Astrocyte of the hippocampus (primary cell): Measurements from ENCODE around the gene TMX3.

Experiments used
- DNase-seq: peaks from one replicate; pipeline ENCODE4 v3.0.0; 2011; ENCODE audit warnings: low read depth, low spot score

Gene TMX3

DNA sequence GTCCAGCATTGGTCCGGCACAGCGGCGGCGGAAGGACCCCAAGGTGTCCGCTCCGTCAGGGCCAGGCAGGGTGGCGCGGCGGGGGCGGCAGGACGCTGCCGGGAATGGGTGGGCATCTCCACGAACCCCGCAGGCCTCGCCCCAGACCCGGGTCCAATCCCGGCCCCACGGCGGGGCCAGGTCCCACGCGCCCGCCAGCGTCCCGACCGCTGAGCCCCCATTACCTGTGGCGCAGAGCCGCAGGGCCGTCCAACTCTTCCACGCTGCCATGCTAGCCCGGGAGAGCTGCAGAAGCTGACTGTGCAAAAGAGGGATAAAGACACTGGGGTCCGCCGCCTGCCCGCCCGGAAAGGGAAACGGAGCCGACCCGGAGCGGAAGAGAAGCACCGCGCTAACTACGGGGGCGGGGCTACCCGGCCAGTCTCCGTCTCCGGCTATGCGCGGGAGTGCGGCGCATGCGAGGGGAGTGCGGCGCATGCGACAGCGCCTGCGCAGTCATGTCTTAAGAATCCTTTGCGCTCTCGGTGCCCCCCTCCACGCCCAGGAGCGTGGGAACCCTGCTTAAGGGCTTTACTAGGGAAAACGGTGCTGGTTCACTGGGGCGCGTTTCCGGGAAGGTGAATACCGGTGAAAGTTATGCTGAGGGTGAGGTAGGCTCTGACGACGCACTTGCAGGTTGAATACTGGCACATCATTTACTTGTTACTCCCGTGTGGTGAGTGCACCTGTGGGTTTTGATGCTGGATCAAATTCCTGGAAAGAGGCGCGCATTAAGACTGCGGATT is at the start of gene TMX3:
Gene TMX3 (minus strand): TSS at position 397 of the 785 bp plus-strand sequence. CDS start 127 bp downstream, at position 270.
- peak; percentile 97 for DNase-seq

DNA sequence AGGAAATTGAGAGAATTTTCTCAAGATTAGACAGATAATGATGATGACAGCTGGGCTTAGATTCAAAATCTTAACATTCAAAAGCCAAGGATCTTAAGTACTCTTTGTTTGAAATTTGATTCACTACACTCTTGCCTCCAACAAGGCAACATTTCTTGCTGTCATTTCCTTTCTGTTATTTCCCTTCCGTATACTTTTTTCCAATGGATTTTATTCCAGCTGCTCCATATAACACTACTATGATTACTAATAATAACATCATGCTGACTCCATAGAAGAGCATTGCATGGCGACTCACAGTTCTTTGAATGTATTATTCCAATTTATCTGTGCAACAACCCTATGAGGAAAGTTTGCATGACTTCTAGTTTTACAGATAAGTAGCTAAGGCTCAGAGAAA is 49.1 kb upstream of the TMX3 start:
- no peak for DNase-seq

DNA sequence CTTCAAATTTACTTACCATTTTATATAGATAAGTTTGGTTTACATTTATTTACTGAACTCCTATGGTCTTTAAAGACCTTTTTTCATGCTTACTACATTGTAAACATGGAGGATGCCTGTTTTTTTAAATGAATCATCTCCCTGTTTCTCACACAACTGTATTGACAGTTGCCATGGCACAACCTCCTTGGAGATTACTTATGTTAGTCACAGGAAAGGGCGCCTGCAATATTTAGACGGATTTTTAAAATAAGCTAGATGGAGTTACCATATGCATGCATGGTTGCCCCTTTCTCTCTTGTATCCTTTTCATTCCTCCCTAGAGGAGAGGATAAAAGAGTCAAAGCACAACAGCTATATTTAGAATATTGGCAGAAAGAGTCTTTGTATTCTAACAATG is 48.2 kb upstream of the TMX3 start:
- peak; percentile 71 for DNase-seq

GRCh38 chr18:68759308-68759707 is 44.4 kb upstream of the TMX3 start:
- no peak for DNase-seq

DNA sequence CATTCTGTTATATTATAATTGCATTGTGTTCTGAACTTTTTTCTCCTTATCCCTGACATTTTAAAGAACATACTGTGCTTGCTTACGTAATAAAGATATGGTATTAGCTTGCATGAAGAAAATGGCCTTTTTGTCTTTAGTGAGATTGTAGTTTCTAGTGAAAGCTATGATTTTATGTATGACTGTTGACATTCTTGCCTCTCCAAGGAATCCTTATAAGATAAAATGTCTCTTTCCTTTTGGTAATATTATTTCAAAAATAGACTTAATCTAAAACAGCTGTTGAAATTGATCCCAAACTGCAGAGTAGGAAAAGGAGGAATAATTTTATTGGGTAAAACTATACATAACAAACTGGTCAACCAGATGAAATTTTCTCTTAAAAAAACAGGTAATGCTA is 42.2 kb upstream of the TMX3 start:
- no peak for DNase-seq

DNA sequence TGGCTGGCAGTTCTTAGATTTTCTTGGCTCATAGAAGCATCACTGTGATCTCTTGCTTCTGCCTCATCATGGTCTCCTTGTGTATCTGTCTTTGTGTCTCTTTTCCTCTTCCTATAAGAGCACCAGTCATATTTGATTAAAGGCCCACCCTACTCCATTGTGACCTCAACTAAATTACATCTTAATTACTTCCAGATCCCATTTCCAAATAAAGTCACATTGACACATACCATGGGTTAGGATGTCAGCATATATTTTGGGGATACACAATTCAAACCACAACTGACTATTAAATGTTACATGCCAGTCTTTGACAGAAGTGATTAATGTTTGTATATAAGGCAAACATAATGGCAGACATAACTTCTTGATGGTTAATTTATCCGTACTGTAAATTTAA is 27.3 kb upstream of the TMX3 start:
- no peak for DNase-seq

DNA sequence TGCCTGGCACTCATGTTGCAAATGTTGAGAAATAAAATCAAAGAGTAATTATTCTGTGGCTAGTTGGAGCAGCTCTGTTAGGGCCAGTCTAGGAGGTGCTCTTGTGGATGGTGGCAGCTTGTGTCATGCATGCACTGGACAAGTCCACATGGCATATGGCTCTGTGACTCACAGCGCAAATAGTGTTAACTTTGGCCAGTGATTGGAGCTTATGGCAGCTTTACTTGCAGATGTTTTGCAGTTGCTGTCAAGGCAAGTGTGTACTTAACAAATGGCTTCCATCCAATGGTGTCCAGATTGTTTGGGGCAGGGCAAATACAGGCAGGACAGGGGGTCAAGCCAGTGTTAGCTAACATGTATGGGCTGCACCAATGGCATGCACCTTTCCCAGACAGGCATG is 26.1 kb upstream of the TMX3 start:
- DNase-seq: no peak

DNA sequence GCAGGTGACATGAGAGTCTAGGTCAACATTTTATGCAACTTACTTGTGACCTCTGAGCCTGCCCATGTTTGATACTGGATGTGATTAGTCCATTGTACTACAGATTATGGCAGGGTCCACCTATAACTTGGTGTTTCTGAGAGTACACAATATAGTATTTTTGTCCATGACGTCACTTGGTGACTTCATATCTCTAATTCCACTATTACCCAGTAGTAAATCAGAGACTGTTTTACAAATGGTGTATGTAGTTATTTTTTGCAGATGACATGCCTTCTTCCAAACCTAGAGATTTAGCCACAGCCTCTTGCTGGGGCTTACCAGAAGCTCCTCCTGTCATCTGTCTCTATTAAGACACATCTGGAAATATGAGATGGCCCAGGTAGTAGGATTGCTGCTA is 24.6 kb upstream of the TMX3 start:
- DNase-seq: no peak

DNA sequence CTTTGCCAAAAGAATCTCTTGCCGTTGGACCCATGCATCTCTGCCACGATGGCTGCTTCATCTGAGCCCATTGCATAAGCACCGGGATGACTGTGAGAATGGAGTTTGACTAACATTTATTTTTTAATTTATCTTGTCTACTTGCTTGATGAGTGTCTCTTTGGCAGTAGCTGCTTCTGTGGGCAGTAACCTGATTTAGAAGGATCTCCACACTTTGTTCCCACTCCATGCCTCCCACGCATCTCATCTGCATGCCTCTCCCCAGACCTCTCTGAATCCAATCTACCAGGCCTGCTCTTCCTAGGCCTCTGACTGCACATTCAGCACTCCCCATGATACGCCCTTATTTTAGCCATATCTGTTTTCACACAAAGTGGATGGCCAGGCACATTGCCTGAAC is 23.7 kb upstream of the TMX3 start:
- no peak for DNase-seq

- DNase-seq: peak; percentile 75
These were observed 20.8 kb upstream of the TMX3 start for GRCh38 chr18:68735483-68736343.

GRCh38 chr18:68734308-68734707 is 19.4 kb upstream of the TMX3 start:
- DNase-seq: peak; percentile 31

- DNase-seq: no peak
These were observed 18.8 kb upstream of the TMX3 start for GRCh38 chr18:68733707-68734106.

DNA sequence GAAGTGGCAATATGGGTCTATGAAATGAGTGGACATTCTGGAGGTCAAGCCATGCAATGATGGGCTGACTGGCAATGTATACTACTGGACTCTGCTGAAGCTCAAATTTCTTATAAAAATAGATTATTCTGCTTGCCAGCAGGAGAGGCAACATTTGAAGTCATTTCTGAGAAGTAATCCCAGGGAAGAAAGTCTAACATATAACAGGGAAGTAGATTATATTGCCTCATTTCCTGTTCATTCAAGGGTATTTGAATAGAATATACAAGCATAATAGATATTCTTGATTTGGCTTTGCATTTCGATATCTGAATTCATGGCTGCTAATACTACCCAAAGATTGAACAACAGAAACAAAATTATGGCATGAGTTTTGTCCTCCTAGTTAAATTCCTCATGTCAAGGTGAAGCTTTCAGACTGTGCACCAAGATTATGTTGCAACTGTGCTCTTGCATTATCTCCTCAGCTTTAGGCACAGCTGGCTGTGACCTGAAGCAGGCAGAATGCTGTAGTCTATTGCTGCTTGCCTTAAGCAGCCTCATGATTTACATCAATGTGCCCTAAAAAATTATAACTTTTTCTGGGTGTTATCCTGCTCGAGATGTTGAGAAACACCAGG is 13.3 kb upstream of the TMX3 start:
- no peak for DNase-seq

GRCh38 chr18:68727506-68727905 is 12.6 kb upstream of the TMX3 start:
- DNase-seq: no peak

- peak; percentile 73 for DNase-seq
These were observed 10.4 kb upstream of the TMX3 start for GRCh38 chr18:68725346-68725745.

DNA sequence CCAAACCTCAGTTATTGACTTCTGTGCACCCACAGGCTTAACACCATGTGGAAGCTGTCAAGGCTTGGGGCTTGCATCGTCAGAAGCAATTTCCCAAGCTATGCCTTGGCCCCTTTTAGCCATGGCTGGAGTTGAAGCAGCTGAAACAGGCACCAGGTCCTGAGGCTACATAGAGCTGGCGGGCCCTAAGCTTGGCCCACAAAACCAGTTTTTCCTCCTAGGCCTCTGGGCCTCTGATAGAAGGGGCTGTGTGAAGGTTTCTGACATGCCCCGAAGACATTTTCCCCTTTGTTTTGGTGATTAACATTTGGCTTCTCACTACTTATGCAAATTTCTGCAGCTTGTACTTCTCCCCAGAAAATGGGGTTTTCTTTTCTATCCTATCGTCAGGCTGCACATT is 9.1 kb upstream of the TMX3 start:
- no peak for DNase-seq

GRCh38 chr18:68723539-68723938 is 8.6 kb upstream of the TMX3 start:
- DNase-seq: no peak

GRCh38 chr18:68722821-68723220 is 7.9 kb upstream of the TMX3 start:
- DNase-seq: no peak

- no peak for DNase-seq
These were observed 7.0 kb upstream of the TMX3 start for GRCh38 chr18:68721681-68722583.

DNA sequence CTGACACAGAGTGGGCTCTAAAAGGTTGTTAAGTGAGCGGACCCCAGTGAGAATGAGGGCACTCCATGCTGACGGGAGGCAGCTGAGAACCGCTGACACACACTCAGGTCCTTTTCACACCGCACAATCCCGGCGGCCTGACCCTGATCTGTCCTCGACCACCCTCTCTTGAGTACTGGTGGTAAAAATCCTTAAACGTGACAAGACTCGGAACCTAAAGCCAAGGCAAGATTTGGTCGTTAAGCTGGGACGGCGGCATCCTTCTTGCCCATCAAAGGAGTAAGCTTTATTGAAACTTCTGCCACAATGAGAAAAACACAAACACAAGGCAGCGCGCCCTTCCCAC is 569 bp downstream of the TMX3 start:
- no peak for DNase-seq

DNA sequence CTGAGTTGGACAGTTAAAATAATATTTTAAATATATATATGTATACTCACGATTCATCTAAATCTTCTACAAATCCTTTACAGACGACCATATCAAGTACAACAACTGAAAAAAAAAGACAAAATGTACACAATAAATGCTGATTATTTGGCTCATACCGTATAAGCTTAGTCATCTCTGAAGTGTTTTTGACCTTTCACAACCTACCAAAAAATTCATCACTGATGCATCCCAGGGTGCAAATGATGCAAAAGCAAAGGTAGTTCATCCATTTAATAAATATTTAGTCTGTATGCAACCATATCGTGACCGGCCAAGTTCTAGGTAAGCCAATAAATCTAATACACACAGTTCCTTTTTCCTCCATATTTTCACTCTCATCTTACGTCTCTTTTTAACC is 1.1 kb downstream of the TMX3 start:
- no peak for DNase-seq

DNA sequence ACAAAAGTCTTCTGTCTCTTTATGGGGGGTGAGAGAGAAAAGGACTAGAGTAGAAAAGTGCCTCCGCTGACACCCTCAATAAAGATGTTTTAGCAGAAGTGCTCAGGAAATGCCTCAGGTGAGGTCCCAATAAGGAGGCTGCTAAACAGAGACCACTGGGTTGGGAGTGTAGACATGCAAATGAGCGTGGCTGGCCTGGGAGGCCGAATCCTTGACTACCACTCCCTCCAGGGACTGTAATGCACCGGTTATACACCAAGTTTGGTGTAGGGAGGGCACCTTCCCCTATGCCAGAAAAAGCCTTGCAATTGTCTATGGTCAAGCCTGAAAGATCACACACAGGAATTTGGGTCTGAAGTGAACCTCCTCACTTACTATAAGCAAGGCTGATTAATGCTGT is 1.8 kb downstream of the TMX3 start:
- DNase-seq: no peak
